IPS-15b (cell line): ENCODE data around the gene TRAF5.

Source experiments
- H3K27me3 ChIP-seq: one replicate; pipeline ENCODE4 v1.6.1; 2013; ENCODE audit warnings: low read length; ENCODE audit not compliant: control insufficient read depth, insufficient read depth
- H3K36me3 ChIP-seq: one replicate; pipeline ENCODE4 v1.6.1; 2013; ENCODE audit warnings: low read length; ENCODE audit not compliant: control insufficient read depth, insufficient read depth
- H3K4me1 ChIP-seq: one replicate; pipeline ENCODE4 v1.6.1; 2013; ENCODE audit warnings: mild to moderate bottlenecking, low read length; ENCODE audit not compliant: control insufficient read depth, insufficient read depth
- H3K4me3 ChIP-seq: one replicate; pipeline ENCODE4 v1.5.1; 2013; ENCODE audit warnings: low read depth, low read length
- H3K9ac ChIP-seq: one replicate; pipeline ENCODE4 v1.6.1; 2013; ENCODE audit warnings: low read depth, mild to moderate bottlenecking, low read length
- H3K9me3 ChIP-seq: one replicate; pipeline ENCODE4 v1.6.1; 2013; ENCODE audit warnings: mild to moderate bottlenecking, low read length; ENCODE audit not compliant: control insufficient read depth, insufficient read depth

The TRAF5 gene, protein sequence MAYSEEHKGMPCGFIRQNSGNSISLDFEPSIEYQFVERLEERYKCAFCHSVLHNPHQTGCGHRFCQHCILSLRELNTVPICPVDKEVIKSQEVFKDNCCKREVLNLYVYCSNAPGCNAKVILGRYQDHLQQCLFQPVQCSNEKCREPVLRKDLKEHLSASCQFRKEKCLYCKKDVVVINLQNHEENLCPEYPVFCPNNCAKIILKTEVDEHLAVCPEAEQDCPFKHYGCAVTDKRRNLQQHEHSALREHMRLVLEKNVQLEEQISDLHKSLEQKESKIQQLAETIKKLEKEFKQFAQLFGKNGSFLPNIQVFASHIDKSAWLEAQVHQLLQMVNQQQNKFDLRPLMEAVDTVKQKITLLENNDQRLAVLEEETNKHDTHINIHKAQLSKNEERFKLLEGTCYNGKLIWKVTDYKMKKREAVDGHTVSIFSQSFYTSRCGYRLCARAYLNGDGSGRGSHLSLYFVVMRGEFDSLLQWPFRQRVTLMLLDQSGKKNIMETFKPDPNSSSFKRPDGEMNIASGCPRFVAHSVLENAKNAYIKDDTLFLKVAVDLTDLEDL

DNA sequence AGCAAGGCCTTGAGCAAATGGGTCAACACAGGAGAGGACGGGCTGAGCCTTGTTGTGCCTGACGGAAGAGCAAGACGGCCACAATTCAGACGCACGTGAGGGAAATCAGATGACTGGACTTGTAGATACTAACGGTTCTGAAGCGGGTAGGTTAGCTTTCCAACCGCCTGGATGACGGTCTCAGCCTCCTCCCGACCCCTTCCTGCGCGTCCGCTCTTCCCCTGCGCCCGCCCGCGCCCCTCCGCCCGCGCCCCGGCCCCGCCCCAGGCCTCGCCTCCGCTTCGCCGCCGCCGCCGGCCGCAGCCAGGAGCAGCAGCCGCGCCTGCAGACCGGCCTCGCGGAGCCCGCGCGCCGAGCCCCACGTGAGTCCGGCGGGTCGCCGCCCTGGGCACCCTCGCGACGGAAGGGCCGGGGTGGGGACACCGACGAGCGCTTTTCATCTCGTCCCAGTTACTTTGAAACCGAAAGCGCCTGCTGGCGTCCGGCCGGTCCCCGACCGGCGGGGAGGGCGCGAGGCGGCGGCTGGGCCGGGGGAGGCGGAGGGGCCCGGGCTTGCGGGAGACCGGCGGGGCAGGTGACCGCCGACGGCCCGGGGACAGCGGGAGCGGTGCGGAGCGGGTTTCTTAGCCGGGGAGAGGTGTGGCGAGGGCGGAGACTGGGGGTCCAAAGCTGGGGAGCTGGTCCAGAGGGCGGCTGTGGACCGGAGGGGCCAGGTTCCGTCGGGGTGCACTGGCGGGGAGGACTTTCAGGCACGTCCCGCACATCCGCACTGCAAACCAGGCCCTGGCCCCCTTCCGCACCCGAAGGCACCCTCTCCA lies at the start of gene TRAF5:
Gene TRAF5 (plus strand): TSS at position 306 of the 818 bp plus-strand sequence. CDS start 26,407 bp downstream, outside the sequence.
- H3K27me3 ChIP-seq, result peaks cover 8% of the 10 kb centered on the region
- H3K9ac ChIP-seq, result peak within 1 kb of the TSS; percentile 62
- no peaks in the 10 kb centered on the region for H3K36me3 ChIP-seq
- H3K9me3 ChIP-seq, result no peaks in the 10 kb centered on the region
- peaks cover 15% of the 10 kb centered on the region for H3K4me1 ChIP-seq
- peak within 1 kb of the TSS; percentile 72 for H3K4me3 ChIP-seq

DNA sequence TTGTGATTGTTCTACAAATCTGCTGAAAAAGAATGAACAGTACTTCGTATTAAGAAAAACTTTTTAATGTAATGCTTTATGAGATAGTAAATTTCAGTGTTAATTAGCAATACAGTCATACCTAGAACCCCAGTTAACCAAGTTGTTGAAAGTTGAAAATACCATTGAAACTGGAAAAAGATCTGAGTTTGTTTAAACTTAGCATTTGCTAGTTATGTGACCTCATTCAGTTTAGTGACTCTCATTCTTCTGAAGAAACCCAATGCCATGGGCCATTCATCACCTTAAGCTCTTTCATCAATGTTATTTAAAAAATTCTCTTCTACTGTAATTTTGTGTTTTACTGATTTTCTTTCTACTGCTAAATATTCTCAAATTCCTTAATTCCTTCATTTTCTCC lies 47.3 kb upstream of the TRAF5 start:
- Histone ChIP-seq H3K36me3 (peaks cover 6% of the 10 kb centered on the region), H3K9ac (no peak overlapping the region)

DNA sequence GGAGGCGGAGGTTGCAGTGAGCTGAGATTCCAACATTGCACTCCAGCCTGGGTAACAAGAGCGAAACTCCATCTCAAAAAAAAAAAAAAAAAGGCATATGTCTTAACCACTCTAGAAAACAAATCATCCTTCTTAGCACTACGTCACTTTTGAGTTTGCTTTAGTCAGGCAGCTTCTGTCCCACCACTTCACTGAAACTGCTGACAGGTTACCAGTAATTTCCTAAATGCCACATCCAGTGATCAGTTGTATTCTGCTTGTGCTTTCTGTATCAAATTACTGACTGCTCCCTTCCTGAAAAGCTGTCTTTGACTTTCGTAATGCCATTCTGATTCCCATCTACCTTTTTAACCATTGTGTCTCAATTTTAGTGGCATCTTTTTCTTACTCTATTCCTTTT lies 45.7 kb upstream of the TRAF5 start:
- no peaks in the 10 kb centered on the region for H3K9me3 ChIP-seq
- H3K4me3 ChIP-seq, result no peak overlapping the region
- no peaks in the 10 kb centered on the region for H3K27me3 ChIP-seq
- no peak overlapping the region for H3K9ac ChIP-seq
- peaks cover 6% of the 10 kb centered on the region for H3K36me3 ChIP-seq
- H3K4me1 ChIP-seq, result peaks cover 3% of the 10 kb centered on the region

More for the DNA sequence above, 47.3 kb upstream of the TRAF5 start:
- no peaks in the 10 kb centered on the region for H3K9me3 ChIP-seq
- H3K4me3 ChIP-seq, result no peak overlapping the region
- no peaks in the 10 kb centered on the region for H3K27me3 ChIP-seq
- H3K4me1 ChIP-seq, result peaks cover 3% of the 10 kb centered on the region

DNA sequence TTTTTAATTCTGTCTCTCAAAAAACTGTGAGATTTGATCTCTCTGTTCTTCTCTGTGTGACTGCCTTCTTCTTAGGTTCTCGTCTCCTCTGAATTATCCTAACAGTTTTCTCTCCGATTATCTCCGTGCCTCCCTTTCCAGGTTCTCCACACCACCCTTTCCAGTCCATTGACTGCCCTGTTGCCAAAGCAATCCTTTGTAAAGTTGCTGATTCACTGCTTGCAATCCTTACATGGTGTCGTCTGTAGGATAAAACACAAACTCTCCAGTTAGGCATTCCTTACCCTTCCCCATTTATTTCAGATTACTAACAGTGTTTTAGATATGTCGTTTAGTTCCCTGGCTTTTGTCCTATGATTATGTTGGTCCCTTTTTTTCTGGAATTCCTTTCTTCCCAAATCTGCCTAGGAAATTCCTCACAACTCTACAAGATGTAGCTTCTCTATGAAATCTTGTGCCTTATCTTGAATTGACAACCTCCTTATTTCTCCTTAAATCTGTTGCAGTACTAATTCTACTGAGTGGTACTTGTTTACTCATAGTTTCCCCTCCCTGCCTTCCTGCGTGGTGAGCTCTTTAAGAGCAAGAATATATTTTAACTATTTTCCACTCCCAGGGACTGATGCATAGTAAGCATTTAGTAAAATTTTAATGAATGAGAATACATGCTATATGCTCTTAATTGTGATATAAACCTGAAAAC lies 45.2 kb upstream of the TRAF5 start:
- Histone ChIP-seq H3K4me3 (no peak overlapping the region), H3K9me3 (no peaks in the 10 kb centered on the region), H3K27me3 (no peaks in the 10 kb centered on the region), H3K36me3 (peaks cover 6% of the 10 kb centered on the region), H3K4me1 (peaks cover 3% of the 10 kb centered on the region), H3K9ac (no peak overlapping the region)

DNA sequence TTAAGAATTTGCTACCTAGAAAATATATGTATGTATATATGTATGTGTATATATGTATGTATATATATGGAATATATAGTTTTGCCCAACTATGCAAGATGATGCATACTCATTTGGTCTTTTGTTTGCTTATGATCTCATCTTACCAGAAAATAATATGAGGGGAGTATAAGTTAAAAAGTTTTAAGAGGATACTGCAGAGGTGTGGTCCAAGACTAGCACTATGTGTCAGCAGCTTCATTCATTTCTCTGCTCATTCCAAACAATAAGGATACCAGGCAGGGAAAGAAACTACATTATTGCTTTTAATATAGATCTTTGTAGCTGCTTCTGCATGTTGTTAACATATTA lies 44.6 kb upstream of the TRAF5 start:
- Histone ChIP-seq H3K9me3 (no peaks in the 10 kb centered on the region), H3K4me1 (peaks cover 3% of the 10 kb centered on the region), H3K4me3 (no peak overlapping the region), H3K27me3 (no peaks in the 10 kb centered on the region), H3K36me3 (peaks cover 7% of the 10 kb centered on the region), H3K9ac (no peak overlapping the region)

DNA sequence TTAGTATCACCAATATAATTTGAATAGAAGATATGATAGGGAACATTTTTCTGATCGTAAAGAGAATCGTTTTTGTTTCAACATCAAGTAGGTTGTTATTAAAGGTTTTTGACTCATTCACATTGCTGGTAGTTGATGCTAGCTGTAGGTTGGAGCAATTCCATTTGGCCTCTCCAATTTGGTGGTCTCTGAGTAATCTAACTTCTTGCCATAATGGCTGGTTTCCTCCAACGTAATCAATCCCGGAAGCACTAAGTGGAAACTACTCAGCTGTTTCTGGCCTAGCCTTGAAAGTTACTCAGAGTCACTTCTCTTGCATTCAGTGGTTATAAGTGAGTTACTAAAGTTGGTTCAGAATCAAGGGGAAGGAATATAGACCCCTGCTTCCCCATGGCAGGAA lies 41.4 kb upstream of the TRAF5 start:
- no peaks in the 10 kb centered on the region for H3K9me3 ChIP-seq
- H3K36me3 ChIP-seq, result peaks cover 15% of the 10 kb centered on the region
- no peak overlapping the region for H3K9ac ChIP-seq
- no peaks in the 10 kb centered on the region for H3K27me3 ChIP-seq
- peaks cover 3% of the 10 kb centered on the region for H3K4me1 ChIP-seq
- no peak overlapping the region for H3K4me3 ChIP-seq

DNA sequence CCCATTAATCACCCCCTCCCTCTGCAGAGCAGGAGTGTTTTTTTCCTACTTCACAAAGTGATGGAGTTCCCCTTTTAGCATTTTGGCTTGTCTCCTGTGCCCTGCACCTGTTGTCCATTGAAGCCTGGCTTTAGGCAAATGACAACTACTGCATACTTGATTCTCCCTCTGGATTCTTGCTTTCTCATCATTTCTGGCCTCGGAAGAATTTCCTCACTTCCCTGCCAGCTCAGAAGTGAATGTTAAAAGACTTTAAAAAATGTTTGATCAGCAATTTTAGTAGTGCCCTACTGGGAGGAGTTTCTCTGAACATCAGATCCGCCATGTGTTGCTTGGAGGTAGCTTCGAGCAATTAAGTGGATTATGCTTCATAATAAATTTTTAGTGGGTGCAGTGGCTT lies 39.4 kb upstream of the TRAF5 start:
- Histone ChIP-seq H3K4me1 (no peaks in the 10 kb centered on the region), H3K9me3 (no peaks in the 10 kb centered on the region), H3K27me3 (no peaks in the 10 kb centered on the region), H3K4me3 (no peak overlapping the region), H3K9ac (no peak overlapping the region), H3K36me3 (peaks cover 31% of the 10 kb centered on the region)

DNA sequence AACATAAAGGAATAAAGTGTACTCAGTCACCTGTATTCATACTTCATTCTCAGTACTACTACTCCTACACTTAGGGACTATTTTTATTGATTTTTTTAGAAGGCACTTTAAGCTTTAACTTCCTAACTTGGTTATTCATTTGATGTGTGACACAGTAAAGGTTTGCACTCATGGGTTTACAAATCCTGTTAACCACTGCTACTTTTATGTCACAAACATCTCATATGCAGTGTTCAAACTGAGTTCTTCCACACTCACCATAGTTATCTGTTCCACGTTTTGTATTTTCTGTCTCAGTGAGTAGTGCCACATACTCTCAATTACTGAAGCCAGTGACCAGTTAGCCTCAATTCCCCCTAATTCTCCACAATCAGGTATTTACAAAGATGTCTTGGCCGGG lies 34.2 kb upstream of the TRAF5 start:
- Histone ChIP-seq H3K9ac (no peak overlapping the region), H3K27me3 (no peaks in the 10 kb centered on the region), H3K4me3 (no peak overlapping the region), H3K9me3 (no peaks in the 10 kb centered on the region), H3K36me3 (peaks cover 27% of the 10 kb centered on the region), H3K4me1 (no peaks in the 10 kb centered on the region)

DNA sequence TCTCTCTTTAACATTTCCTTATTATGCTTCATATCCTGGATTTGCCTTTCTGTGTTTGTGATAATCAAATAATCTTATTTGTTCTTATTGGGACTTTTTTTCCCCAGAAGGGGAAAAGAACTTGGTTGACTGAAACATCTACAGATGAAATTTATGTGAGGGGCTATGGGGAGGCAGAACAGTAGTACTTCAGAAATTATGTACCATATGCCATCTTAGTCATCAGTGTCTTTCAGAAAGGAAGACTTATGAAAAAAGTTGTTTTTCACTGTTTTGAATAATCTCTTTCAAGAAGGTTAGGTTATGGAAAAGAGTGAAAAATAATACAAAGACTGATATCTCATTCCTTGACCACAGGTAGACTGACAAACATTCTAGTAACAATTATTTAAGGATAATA lies 30.2 kb upstream of the TRAF5 start:
- Histone ChIP-seq H3K4me3 (no peak overlapping the region), H3K36me3 (peaks cover 8% of the 10 kb centered on the region), H3K4me1 (peaks cover 7% of the 10 kb centered on the region), H3K9ac (no peak overlapping the region), H3K9me3 (no peaks in the 10 kb centered on the region), H3K27me3 (no peaks in the 10 kb centered on the region)

DNA sequence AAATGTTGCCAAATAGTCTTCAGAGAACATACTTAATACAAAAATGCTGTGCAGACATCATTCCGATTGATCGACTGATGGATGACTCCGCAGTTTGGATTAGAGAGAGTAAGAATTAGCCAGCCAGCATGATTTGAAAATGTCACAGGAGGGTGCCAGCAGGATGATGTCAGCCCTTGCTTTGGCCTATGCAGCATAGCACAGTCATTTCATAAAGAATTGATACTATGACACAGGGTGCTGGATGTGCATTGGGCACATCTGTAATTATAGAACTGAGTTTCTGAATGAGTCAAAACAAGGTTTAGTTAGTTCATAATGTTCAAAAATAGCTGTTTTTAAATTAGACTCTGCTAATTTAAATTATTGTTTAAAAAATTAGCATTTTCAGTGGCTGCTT lies 21.6 kb upstream of the TRAF5 start:
- H3K9ac ChIP-seq, result no peak overlapping the region
- H3K27me3 ChIP-seq, result no peaks in the 10 kb centered on the region
- no peaks in the 10 kb centered on the region for H3K4me1 ChIP-seq
- H3K36me3 ChIP-seq, result no peaks in the 10 kb centered on the region
- no peak overlapping the region for H3K4me3 ChIP-seq
- H3K9me3 ChIP-seq, result no peaks in the 10 kb centered on the region

DNA sequence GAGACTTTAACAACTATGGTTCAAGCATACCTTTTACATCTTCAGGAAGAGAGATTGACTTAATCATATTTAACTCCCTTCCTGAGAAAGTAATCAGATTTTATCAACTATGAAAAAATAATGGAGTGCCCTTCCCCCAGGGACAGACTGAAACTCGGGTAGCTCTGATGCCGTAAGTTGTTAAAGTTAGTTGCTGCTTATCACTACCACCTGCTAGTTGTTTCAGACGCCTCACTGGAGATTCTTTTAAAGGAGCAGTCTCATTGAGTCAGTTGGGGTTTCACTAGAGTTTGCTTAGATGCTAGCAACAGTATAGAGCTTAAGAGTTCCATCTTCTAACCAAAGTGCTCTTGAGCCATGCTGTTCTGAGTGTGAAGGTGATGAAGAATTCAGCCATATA lies 17.0 kb upstream of the TRAF5 start:
- H3K9ac ChIP-seq, result no peak overlapping the region
- H3K27me3 ChIP-seq, result no peaks in the 10 kb centered on the region
- H3K4me3 ChIP-seq, result no peak overlapping the region
- no peaks in the 10 kb centered on the region for H3K9me3 ChIP-seq
- H3K36me3 ChIP-seq, result peaks cover 7% of the 10 kb centered on the region
- no peaks in the 10 kb centered on the region for H3K4me1 ChIP-seq
